Measurements from ENCODE around the gene PDLIM1.

- TF ChIP-seq TAF1 (IDR thresholded peaks at IDR 0.05; ENCODE audit: borderline replicate concordance, low read depth, low read length): no peak
- TF ChIP-seq EP300 (IDR thresholded peaks at IDR 0.05; ENCODE audit: borderline replicate concordance in 1 of 2, low read depth in 1 of 2, low read length in 1 of 2): no peak
- no peak for TF ChIP-seq CTCF (IDR thresholded peaks at IDR 0.05)
- no peak for TF ChIP-seq RAD21 (IDR thresholded peaks at IDR 0.05; ENCODE audit: low read length)
- no peak for TF ChIP-seq NFIC (IDR thresholded peaks at IDR 0.05; ENCODE audit: borderline replicate concordance)
- TF ChIP-seq POLR2AphosphoS5 (IDR thresholded peaks at IDR 0.05; ENCODE audit: low read depth, low read length): no peak
- no peak for TF ChIP-seq EZH2phosphoT487 (IDR thresholded peaks at IDR 0.05; ENCODE audit: borderline replicate concordance, low read depth)
- TF ChIP-seq, protein P1, sequence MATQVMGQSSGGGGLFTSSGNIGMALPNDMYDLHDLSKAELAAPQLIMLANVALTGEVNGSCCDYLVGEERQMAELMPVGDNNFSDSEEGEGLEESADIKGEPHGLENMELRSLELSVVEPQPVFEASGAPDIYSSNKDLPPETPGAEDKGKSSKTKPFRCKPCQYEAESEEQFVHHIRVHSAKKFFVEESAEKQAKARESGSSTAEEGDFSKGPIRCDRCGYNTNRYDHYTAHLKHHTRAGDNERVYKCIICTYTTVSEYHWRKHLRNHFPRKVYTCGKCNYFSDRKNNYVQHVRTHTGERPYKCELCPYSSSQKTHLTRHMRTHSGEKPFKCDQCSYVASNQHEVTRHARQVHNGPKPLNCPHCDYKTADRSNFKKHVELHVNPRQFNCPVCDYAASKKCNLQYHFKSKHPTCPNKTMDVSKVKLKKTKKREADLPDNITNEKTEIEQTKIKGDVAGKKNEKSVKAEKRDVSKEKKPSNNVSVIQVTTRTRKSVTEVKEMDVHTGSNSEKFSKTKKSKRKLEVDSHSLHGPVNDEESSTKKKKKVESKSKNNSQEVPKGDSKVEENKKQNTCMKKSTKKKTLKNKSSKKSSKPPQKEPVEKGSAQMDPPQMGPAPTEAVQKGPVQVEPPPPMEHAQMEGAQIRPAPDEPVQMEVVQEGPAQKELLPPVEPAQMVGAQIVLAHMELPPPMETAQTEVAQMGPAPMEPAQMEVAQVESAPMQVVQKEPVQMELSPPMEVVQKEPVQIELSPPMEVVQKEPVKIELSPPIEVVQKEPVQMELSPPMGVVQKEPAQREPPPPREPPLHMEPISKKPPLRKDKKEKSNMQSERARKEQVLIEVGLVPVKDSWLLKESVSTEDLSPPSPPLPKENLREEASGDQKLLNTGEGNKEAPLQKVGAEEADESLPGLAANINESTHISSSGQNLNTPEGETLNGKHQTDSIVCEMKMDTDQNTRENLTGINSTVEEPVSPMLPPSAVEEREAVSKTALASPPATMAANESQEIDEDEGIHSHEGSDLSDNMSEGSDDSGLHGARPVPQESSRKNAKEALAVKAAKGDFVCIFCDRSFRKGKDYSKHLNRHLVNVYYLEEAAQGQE (IDR thresholded peaks at IDR 0.05; ENCODE audit: low read depth, low read length): no peak
- TF ChIP-seq, protein P2, sequence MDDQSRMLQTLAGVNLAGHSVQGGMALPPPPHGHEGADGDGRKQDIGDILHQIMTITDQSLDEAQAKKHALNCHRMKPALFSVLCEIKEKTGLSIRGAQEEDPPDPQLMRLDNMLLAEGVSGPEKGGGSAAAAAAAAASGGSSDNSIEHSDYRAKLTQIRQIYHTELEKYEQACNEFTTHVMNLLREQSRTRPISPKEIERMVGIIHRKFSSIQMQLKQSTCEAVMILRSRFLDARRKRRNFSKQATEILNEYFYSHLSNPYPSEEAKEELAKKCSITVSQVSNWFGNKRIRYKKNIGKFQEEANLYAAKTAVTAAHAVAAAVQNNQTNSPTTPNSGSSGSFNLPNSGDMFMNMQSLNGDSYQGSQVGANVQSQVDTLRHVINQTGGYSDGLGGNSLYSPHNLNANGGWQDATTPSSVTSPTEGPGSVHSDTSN (IDR thresholded peaks at IDR 0.05): no peak
Measured at GRCh38 chr10:95289921-95290421, 832 bp downstream of the PDLIM1 start.

Measured in SK-N-SH (cell line).